ENCODE results near the gene ENTPD2.
"Not testable (repeated sequence)": the region's sequence is repeated elsewhere in the genome, so short reads cannot be mapped to it uniquely, and the experiment has no call there.

ENTPD2 gene

GRCh38 chr9:137014166-137014565, 39.7 kb downstream of the ENTPD2 start:
- no peak for DNase-seq

DNA sequence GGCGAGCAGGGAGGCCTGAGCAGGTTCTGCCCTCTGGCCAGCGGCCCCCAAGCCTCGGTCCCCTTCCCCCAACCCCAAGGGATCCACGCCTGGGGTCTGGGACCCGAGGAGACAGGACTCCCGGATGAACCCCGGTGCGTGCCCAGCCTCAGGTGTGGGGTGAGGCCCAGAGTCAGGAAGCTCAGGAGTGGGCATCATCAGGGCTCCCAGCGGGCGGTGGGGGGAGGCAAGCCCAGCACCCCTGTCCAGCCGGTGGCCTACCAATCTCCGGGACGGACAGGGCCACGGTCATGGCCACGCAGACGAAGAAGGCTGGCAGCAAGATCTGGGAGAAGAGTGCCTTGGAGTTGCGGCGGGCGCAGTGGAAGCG, 40.3 kb downstream of the ENTPD2 start:
- DNase-seq = no peak

GRCh38 chr9:137012694-137013570, 40.9 kb downstream of the ENTPD2 start:
- DNase-seq = no peak

GRCh38 chr9:137011907-137012675, 41.8 kb downstream of the ENTPD2 start:
- DNase-seq = no peak

- no peak for DNase-seq
Measured at GRCh38 chr9:137011156-137011555, 42.7 kb downstream of the ENTPD2 start.

DNA sequence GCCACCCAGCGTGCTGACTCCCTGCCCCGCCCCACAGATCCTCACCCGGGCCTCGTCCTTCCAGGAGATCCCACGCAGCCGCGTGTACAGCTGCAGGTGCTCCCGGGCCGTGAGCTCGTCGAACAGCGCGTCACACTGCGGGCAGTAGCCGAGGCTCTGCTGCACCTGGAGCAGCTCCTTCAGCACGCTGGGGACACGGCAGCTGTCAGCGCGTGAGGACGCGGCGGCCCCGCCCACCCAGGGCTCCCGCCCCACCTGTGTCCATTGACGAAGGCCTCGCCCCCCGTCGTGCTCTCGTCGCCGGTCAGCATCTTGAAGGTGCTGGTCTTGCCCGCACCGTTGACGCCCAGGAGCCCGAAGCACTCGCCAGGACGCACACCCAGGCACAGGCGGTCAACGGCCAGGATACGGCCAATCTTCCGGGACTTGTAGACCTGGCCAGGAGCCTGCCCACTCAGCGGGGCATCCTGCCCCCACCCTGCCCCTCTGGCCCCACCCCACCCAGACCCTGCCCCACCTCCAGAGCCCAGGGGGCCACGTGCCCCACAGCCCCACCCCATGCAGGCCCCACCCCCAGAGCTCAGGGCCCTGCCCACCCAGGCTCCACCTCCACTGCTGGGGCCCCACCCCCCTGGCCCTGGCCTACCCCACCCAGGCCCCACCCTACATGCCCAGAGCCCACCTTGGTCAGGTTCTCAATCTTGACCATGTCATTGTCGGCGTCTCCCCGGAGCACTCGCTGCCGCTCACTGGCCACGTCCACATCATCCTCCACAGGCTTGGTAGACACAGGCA, 43.7 kb downstream of the ENTPD2 start:
- no peak for DNase-seq

GRCh38 chr9:137009217-137009616, 44.6 kb downstream of the ENTPD2 start:
- no peak for DNase-seq

DNA sequence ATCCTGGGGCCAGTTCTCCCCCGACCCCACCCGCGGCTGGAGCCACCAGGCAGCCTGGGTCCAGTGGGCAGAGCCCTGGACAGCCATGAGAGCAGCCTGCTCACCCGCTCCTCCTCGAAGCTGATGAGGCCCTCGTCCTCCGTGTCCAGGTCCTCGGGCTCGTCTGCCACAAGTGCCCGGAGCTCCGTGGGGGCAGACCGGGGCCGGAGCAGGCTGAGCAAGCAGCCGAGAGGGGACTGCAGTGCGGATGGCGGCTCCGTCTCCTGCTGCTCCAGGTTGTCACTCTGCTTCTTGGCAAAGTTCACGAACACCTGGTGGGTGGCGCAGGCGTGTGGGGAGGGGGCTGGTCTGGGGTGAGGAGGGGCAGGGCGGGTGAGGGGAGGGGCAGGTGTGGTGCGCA, 45.5 kb downstream of the ENTPD2 start:
- no peak for DNase-seq

- no peak for DNase-seq
Measured at GRCh38 chr9:137007816-137008270, 46.0 kb downstream of the ENTPD2 start.

- DNase-seq = no peak
Measured at GRCh38 chr9:137007108-137007815, 46.6 kb downstream of the ENTPD2 start.

DNA sequence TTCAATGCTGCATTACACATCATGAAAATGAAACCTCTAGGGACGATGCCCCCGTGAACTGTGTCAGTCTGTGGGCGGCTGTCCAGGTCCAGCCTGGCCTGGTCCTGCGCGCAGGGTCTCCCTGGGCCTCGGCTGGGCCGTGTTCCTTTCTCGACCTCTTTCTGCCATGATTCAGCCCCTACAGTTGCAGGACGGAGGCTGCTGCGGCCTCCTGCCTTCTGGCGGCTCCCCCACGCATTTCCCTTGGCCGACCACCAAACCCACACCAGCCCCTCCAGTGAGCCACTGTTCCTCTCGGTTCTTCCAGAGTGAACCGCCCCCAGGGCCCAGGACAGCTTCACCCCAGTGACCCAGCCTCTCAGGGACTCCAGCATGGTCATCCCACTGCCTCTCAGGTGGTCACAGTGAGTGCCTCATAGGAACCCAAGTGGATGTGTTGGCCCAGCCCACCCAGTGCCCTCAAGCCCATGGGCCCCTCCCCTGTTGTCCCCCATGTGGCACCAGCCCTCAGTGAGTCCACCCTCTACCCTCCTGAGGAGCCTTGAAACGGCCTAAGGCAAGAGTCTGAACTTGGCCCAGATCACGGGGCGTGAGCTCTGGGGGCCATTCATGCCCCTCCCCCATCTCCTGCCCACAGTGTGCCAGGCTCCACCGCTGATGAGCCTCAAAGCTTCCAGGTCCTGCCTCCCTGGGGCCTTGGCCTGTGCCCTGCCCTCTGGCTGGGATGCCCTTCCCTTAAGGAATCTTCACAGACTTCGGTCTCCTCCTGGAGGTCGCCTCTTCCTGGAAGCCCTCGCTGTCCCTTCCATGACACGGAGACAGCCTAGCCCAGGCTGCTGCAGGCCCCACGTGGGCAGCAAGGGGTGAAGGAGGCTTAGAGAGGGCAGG, 47.5 kb downstream of the ENTPD2 start:
- DNase-seq = no peak

GRCh38 chr9:137004285-137004684, 49.6 kb downstream of the ENTPD2 start:
- DNase-seq = not testable (repeated sequence)

DNA sequence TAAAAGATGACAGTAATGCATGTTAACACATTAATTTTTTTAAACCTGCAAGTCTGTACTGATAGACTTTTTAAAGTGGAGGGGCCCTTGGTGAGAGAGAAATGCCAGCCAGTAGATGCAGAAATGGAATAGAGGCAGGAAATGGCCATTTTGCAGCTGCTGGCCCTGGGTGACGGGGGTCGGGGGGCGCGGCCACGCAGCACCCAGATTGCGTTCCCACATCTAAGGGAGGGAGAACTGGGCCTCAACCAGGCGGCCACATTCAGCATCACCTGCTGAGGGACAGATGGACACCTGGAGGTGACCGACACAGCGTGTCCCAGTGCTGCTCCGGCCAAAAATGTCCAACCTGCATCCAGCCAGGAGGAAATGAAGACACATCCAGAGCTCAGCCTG, 51.2 kb downstream of the ENTPD2 start:
- DNase-seq = no peak

DNA sequence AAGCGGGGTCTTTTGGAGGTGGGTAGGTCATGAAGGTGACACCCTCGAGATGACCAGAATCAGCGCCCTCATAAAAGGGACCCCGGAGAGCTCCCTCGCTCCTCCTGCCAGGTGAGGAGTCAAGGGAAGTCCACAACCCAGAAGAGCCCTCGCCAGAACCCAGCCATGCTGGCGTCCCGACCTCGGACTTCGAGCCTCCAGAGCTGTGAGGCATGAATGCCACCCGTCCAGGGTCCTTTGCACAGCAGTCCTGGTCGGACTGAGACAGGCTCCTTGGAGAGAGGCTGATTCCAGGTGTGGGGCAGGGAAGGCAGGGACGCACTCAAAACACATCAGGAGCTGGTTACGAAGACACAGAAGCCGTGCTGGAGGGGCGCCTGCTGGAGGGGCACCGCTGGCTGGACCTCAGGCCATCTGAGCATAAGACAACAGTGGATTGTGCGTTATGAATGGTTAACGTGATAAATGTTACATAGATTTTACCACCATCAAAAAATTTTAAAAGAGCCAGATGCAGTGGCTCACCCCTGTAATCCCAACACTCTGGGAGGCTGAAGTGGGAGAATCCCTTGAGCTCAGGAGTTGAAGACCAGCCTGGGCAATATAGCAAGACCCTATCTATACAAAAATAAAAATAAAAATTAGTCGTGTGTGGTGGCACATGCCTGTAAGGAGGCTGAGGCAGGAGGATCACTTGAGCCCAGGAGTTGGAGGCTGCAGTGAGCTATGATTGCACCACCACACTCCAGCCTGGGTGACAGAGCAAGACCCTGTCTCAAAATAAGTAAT, 51.8 kb downstream of the ENTPD2 start:
- no peak for DNase-seq

- DNase-seq = no peak
Measured at GRCh38 chr9:137000177-137000930, 53.5 kb downstream of the ENTPD2 start.
